VCaP (cell line): ENCODE results near the gene GNA12.

Experiments used
- H3K27ac ChIP-seq: fragments of 450-650 bp; 2 replicates; pipeline ENCODE4 v1.5.1; 2017
- CTCF ChIP-seq: fragments of 450-650 bp; conservative IDR thresholded peaks from 2 replicates; pipeline ENCODE4 v1.5.1; 2017; ENCODE audit warnings: mild to moderate bottlenecking, moderate library complexity

The GNA12 gene

DNA sequence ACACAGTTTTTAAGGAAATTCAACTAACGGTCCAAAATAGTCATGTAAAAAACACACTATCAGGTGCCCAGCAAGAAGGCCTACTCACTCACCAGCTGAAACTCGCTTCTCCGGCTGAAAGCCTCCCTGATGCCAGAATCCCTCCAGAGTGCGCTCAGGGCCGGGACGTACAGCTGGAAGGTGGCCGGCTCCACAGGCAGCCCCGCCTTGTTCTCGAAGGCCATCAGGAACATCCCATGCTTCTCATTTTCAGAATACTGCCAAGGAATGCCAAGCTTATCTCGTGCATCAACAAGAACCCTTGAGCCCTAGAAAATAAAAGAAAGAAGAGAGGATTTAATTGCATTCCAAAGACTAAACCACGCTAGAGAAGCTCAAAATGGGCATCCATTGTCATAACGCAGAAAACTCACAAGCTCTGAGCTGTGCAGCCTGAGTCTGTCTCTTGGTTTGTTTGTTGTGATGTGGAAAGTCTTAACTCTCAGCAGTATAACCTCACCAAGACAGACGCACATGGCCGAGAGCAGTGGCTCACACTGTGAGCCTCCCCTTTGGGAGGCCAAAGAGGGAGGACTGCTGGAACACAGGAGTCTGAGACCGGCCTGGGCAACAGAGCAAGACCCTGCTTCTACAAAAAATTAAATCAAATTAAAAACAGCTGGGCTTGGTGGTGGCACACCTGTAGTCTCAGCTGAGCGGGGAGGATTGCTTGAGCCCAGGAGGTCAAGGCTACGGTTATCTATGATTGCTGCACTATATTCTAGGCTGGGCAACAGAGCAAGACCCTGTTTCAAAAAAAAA, 49.1 kb downstream of the GNA12 start:
- no peak overlapping the region for H3K27ac ChIP-seq
- TF ChIP-seq CTCF, result no peak

GRCh38 chr7:2792856-2793487, 51.1 kb downstream of the GNA12 start:
- no peak overlapping the region for H3K27ac ChIP-seq
- no peak for TF ChIP-seq CTCF

DNA sequence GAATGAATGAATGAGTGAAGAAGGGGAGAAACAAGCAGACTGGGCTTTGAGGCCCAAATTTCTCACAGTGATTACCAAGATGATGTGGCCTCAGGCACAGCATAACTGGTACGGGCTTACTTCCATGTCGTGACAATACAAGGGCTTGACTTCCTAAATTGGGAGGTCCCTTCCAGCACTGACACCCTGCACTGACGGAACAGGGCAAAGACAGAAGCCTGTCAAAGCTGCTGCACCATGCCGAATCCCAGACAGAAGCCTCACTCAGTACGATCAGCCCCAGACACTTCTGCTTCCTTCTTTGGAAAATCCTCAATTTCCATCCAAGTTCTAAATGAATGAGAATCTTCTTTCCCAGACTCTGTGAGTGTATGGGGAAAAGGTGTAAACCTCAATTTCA, 51.9 kb downstream of the GNA12 start:
- H3K27ac ChIP-seq, result no peak overlapping the region
- TF ChIP-seq CTCF, result no peak

GRCh38 chr7:2791390-2791789, 52.7 kb downstream of the GNA12 start:
- H3K27ac ChIP-seq, result peak overlapping the region; percentile 57; the same call in 1 of the 2 replicates
- no peak for TF ChIP-seq CTCF

GRCh38 chr7:2787251-2787951, 56.7 kb downstream of the GNA12 start:
- no peak for TF ChIP-seq CTCF
- H3K27ac ChIP-seq, result no peak overlapping the region

DNA sequence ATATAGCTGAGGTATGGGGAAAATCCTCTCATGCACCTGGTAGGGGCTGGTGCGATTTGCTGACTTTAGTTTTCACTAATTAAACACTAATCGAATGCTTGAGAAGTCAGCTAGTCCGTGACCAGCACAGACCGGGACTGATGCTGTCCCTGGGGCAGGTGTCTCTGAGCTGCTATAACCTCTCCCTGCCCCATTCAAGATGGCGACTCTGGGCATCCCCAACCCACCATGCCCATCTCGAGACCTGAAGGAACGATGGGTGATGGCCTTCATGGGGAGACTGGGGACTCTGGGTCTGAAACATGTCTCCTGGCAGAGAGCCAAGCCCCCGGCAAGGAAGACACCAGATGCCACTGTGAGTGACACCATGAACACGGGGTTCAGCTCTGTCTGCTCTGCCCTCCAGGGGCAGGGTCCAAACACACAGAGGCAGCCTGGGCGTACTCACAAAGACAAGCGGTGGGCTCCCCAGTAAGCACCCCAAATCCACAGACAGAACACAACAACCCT, 57.4 kb downstream of the GNA12 start:
- H3K27ac ChIP-seq, result no peak overlapping the region

More for the DNA sequence above, 57.4 kb downstream of the GNA12 start:
- no peak for TF ChIP-seq CTCF
